GM18517 (cell line): ENCODE data around the gene UBASH3A.
A peak's percentile ranks its signal among the peaks of the same experiment; 100 is the strongest.
"Not testable (repeated sequence)": the region's sequence is repeated elsewhere in the genome, so short reads cannot be mapped to it uniquely, and the experiment has no call there.

Source experiments
- ATAC-seq: cut with Tn5 transposase; IDR thresholded peaks from one replicate; pipeline ENCODE4 v1.9.1; 2021; ENCODE audit warnings: mild to moderate bottlenecking, moderate library complexity; ENCODE audit not compliant: unreplicated experiment

Gene UBASH3A

DNA sequence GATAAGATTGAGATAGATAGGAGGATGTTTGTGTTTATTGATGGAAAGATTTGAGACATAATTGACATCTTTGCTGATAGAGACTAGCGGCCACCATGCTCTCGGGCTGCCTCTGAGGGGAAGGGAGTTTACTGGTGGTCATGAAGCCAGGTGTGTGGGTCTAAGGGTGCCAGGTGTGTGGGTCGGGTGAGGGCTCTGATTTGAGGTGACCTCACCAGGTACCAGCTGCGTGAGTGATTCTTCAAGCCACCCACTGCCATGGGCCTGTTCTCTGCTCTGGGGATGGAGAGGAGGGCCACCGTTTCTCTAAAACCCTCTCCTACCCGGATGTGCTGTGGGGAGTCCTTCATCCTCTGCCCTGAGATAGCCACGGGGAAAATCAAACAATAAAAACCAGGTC is 3.2 kb downstream of the UBASH3A start:
- no peak for ATAC-seq

DNA sequence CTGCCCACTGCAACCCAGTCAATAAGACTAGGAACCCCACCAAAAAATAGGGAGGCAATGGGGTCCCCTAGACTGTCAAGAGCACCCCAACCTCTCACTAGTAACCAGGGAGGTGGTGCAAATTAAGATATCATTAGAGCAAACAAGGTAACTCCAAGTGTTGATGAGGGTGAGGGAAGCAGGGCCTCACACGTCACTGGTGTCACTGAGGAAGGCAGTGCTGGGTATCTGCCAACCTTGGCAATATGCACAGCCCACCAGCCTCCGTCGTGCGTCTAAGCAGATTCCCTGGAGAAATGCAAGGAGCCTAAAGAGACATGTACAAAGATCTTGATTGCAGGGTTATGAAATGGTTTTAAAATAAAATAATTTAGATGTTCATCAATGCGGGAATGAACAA is 3.8 kb downstream of the UBASH3A start:
- no peak for ATAC-seq

DNA sequence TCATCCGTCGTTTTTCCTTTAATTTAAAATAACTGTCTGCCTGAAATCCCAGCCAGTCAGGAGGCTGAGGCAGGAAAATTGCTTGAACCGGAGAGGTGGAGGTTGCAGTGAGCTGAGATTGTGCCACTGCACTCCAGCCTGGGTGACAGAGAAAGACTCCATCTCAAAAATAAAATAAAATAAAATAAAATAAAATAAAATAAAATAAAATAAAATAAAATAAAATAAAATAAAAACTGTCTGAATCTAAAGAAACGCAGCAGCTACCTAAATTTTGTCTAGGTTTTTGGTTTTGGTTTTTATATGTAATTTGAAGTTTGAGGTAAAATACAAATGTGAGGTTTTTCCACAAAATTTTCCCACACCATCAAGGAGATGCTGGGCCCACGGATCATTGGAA is 5.0 kb downstream of the UBASH3A start:
- ATAC-seq, result not testable (repeated sequence)

DNA sequence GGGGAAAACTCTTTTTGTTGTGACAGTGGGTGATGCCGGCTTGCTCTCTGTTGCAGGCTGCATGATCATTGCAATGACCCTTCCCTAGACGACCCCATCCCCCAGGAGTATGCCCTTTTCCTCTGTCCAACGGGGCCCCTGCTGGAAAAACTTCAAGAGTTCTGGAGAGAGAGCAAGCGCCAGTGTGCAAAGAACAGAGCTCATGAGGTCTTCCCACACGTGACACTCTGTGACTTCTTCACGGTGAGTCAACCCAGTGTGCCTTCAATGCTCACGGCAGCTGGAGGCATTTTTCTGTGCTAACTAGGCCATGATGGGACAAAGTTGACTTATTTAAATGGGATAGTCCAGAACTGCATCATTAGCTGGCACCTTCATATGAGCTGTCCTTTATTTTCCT is 5.7 kb downstream of the UBASH3A start:
- no peak for ATAC-seq

DNA sequence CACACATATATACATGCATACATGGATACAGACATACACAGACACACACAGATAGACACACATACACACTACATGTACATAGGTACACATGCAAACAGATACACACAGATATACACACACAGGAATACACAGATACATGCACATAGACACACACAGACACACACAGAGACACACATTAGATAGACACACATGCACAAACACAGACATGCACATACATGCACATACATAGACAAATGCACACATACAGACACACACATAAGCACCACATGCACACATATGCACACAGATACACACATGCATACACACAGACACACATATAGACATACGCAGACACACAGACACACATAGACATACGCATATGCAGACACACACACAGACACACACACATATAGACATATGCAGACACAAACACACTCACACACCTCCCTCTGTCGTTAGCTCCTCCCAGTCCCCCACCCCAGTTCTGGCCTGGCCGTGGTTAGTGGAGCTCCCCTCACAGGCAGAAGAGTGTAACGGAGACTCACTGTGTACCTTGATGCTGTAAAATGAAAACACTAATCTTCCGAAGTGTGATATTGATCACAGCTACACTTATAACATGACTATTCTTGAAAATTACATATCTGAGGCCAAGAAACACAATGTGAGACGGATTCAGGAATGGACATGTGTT is 7.6 kb downstream of the UBASH3A start:
- no peak for ATAC-seq

DNA sequence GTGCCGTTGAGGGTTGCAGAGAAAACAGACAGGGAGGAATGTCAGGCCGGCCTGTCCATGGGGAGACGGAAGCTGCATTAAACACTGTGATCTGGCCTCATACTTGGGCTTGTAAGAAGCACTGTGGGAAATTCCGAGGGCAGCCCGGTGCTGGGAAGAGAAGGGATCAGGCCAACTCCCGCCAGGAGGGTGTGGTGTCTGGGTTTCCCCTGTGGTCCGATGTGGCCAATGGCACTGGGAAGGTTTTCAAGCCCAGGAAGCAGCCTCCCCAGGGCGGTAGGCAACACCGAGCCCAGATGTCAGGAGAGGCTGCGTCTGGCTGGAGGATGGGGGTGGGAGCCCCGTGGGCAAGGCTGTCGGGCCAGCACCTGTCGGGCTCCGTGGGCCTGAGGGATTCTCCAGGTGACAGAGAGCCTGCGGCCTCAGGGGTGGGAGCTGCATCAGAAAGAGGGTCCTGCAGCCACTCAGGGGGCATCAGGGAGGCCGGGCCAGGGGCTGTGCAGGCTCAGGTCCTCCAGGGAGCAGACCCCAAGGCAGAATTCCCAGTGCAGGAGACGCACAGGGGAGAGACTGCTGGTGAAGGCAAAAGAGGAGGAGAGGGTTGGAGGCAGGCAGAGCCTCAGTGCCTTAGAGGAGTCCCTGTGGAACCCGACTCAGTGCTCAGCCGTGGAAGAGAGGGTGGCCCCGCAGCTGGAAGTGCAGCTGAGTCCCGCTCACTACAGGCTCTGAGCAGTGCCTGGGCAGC is 8.4 kb downstream of the UBASH3A start:
- no peak for ATAC-seq

DNA sequence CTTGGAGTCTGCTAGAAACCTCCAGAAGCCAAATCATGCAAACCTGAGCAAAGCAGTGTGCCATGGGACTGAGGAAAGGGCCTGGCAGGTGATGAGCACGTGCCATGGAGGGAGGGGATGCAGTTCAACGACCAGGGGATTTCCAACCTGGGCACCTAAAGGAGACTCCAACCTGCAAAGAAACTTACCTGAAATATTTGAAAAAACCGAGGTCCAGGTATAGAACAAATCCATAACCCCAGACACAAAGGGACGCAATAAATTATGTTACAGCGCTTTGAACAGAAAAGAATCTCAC is 8.9 kb downstream of the UBASH3A start:
- ATAC-seq, result no peak

DNA sequence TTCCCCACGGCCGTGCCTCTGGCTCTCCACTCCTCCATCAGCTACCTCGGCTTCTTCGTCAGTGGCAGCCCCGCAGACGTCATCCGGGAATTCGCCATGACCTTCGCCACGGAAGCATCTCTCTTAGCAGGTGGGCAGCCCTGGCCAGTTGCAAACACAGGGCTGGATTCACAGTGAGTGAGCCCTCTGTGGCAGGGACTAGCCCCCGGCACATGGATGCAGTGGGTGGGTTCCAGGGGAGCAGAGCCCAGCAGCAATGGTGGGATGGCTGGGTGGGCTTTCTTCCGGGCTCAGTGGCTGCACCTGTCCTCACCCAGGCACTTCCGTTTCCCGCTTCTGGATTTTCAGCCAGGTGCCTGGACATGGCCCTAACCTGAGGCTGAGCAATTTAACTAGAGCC is 9.4 kb downstream of the UBASH3A start:
- ATAC-seq, result no peak

DNA sequence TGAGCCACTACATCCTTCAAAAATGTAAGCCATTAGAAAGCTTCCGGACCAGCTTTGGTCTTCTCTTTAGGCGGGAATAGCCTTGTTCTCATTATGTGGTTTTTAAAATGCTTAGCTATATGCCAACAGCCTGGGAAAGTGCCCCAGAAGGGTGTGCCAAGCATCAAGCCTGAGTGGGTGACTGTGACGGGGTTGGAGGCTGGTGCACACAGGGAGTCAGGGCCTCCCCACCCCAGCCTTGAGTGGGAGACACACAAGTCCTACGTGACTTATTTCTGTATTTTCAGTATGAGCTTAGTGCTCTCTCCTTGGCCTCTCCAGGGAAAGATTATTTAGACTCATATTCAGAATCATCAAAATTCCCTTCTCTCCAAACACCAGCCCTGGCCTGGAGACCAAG is 9.8 kb downstream of the UBASH3A start:
- ATAC-seq, result no peak

DNA sequence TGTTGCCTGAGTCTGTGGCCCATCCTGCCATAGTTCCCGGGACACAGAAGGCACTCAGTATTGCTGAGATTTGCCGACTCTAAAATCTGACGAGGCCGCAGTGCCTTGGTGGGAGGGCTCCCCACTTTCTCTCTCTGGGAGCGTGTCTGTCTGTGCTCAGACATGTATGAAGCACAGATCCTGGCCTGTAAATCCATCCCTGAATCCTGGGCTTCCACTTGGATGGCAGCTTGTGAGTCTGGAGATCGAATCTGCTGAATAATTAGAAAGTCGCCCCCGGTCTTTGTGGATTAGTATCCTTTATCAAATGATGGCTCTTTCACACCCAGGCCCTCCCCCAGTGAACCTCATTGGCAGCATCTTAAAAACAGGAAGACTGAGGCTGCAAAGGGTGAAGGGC is 10.4 kb downstream of the UBASH3A start:
- ATAC-seq, result no peak

DNA sequence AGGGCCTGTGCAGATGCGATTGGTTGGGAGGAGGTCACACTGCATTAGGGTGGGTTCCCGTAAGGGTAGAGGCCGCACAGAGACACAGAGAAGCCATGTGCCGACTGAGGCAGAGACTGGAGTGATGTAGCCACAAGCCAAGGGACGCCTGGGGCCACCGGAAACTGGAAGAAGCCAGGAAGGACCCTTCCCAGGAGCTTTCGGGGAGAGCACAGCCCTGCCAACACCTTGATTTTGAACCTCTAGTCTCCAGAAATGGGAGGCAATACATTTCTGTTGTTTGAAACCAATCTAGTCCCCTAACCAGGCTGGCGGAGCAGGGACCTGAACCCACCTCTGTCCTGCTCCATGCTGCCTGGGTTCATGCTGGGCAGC is 10.8 kb downstream of the UBASH3A start:
- ATAC-seq, result no peak

DNA sequence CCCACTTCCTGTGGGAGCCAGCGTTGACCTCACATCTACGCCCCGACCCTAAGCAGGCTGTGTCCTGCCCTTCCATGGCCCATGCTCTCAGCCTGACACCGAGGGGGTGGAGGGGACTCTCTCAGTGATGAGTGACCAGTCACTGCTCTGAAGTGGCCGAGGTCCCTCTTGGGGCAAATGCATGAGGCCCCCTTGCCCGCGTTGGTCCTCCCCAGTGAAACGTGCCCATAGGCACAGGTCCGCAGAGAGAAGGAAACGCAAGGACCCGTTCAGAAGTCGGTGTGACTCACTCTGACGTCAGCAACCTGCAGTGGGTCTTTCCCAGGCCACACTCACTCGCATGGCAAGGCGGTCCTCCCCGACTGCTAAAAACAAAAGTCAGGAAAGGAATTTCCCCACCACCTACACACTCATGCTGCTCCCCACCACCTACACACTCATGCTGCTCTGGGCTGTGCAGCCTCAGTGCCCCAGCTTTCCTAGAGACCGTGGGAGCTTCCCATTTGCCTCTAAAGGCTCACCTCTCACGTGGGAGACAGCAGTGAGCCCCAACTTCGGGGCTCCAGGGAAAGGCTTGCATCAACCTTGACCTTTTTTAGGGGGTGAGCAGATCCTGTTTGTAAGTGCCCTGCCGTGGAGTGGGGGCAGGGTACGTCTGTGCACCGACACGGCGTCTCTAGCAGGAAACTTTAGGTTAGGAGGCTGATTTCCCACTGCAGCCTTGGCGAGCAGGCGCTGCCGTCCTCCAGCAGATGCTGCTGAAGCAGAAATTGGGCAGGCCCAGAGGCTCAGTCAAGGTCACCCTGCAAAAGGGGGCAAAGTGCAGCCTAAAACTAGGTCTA is 11.4 kb downstream of the UBASH3A start:
- ATAC-seq, result peak; percentile 77

DNA sequence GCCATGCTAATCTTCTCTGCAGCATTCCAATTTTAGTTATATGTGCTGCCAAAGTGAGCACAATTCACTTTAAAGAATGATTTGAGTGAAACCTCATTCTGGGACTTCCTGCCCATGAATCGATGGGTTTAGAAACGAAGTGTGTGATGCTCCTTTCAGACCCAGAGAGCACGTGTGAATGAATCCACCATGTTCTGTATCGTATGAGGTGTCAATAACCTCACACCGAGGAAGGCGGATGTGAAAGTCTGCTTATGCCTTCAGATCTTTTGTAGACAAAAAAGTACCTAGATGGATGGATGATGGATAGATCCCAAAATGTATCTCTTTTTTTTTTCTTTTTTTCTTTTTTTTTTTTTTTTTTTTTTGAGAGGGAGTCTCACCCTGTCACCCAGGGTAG is 13.8 kb downstream of the UBASH3A start:
- no peak for ATAC-seq

DNA sequence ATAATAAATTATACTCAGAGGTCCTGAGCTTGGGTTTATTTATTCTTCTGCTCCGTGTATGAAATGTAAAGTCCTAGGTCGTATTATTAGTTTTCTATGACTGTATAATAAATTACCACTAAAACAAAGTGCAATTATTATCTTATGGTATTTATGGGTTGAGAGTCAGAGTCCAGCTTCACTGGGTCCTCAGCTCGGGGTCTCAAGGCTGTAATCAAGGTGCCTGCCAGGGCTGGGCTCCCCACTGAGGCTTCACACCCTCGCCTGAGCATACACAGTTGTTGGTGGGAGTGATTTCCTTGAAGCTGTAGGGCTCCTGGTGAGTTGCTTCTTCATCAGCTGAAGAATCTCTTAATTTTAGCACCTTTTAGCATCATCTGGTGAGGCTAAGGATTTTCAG is 15.2 kb downstream of the UBASH3A start:
- ATAC-seq, result no peak

DNA sequence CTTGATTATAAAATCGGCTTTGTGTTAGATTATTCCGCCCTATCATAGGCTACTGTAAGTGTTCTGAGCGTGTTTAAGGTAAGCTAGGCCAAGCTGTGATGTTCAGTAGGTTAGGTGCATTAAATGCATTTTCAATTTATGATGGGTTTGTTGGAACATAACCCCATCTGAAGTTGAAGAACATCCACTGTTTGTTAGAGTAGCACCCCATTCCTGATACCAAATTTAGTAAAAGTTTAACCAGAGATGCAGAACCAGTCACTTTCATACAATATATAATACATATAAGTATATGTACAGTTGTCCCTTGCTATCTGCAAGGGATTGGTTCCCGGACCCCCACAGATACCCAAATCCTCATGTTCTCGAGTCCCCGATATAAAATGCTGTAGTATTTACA is 16.1 kb downstream of the UBASH3A start:
- no peak for ATAC-seq

DNA sequence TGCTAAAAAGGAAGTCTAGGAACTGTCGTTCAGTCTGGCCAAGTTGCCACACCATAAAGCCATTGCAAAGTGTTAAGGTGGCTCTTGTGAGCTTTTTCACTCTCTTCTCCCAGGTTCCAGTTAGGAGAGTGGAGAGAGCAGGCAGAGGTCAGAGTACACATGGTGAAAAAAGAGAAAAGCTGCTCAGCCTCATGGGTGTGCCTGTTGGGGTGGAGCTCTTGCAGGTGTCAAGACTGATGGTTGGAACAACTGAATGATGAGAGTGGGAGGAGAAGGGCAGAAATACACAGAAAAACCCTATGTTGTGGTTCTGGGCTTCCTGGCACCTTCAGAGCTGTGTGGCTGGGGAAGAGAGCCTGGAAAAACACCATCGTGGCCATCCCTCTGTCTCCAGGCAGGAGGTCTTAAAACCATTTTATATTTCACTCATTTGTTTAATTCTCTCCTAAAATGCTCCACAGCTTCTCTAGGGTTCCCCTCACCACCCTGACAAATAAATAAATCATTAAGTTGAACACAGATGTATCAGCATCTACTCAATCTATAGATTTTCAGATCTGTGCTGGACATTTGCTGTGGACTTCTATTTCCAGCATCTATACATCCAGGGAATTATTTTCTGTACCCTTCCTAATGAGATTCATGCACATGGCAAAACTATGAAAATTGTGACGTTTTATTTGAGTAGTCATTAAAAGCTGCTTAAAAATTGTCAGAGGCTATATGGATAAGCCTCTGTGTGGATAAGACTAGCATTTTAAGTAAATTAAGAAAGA is 17.5 kb downstream of the UBASH3A start:
- no peak for ATAC-seq

DNA sequence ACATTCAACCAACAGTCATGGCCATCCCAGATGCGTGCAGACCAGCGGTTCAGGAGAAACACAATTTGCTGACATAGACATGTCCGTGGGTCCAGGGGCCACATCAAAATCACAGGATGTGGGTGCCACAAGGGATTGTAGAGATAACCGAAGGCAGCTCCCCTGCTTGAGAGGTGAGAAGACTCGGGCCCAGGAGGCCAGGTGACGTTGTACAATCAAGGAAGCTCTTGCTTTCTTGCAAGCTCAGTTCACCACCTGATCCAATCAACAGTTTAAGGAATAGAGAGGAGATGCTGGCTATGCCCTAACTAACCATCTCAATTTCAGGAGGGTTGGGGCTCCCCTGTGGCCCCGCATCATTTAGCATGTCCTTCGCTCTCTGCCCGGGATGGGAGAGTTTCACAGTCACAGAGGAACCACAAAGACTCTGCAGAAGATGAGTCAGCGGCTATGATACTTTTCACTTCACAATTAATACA is 19.5 kb downstream of the UBASH3A start:
- no peak for ATAC-seq

DNA sequence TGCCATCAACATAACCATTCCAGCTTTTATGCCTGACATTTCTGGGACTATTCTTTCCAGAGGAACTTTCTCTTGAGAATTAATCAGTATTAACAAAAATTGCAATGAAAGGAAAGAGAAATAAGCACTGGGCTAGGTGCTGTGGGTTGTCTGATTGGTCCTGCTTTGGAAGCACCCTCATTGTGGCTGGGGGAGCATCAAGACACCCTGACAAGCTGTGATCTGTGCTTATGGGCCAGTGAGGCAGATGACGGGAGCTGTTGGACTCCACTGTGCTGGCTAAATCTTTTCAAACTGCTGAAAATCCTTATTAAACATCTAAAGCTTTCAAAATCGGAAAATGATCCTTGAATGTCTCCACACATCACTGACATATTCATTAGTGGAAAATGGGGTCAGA is 20.0 kb downstream of the UBASH3A start:
- no peak for ATAC-seq

DNA sequence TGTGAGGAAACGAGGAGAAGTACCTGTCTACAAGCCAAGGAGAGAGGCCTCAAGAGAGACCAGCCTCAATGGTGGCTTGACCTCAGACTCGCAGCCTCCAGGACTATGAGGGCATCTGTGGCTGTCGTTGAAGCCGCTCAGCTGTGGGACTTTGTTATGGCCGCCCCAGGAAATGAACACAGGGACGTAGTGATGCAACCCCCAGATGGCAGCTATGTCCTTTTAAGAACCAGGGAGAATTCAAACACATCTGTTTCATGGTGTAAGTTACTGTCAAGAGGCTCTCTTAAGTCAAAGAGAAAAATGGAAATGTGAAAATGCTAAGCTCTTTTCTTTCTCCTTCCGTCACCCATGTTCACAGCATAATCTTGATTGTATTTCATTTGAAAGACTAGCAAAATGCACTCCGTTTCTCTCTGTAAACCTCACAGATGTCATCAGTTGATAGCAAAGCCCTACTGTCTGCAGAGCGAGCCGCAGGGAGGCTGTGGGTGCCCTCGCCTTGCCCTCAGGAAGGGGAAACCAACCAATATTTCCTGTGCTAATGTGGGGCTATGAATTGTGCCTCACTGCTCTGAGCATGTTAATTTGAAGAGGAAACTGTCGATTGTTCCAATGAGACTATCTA is 21.3 kb downstream of the UBASH3A start:
- no peak for ATAC-seq

DNA sequence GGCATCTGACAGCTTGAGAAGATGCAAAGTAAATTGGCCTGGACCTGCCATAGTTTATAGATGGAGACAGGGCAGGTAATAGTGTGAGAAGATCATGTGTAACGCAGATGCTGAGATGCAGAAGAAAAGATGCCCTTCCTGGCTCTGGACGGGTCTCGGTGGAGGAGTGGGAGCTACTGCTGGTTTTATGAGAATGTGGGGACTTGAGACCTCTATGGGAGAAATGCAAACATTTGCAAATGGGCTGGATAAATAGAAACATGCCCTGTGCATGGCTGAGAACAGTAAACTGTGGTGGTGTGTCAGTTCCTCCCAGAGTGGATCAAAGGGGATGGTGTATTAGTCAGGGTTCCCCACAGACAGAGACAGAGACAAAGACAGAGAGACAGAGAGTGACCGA is 21.9 kb downstream of the UBASH3A start:
- ATAC-seq, result no peak

DNA sequence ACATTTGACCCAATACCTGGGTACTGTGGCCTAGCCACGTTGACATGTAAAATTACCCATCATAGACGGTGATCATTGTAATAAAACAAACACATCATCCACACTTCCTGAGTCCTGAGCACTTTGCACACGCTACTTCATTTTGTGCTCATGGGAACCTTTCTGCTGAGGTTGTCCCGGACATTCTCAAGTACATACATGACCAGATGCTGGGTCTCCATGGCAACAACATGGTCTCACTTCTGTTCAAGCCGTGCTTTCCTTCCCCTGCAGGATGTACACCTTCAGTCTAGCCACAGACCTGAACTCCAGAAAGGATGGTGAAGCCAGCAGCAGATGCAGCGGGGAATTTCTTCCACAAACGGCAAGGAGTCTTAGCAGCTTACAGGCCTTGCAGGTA is 22.7 kb downstream of the UBASH3A start:
- no peak for ATAC-seq
